Colonic mucosa (tissue), 4 donors: ENCODE data around the gene CAMK4. TPM values are rescaled to one million over a fixed set of nuclear protein-coding genes. Genes with fewer than 3 reads are reported as not detected.

Experiments
- DNase-seq: peaks from one replicate; pipeline ENCODE4 v3.0.0-alpha.2; 2020
- H3K27ac ChIP-seq: fragments of 200-600 bp; one replicate; pipeline ENCODE4 v1.8.0; 2021
- H3K27me3 ChIP-seq: fragments of 200-600 bp; one replicate; pipeline ENCODE4 v1.8.0; 2021
- H3K36me3 ChIP-seq: fragments of 200-600 bp; one replicate; pipeline ENCODE4 v1.8.0; 2021
- H3K4me1 ChIP-seq: fragments of 200-600 bp; one replicate; pipeline ENCODE4 v1.8.0; 2021; ENCODE audit warnings: mild to moderate bottlenecking
- H3K4me3 ChIP-seq: fragments of 200-600 bp; one replicate; pipeline ENCODE4 v1.8.0; 2021
- H3K9ac ChIP-seq, 2 donors: one replicate each; pipeline ENCODE4 v1.7.0; 2013; ENCODE audit warnings: control low read depth in 2 of 2, low read depth in 2 of 2, low read length in 2 of 2
- H3K9me3 ChIP-seq: fragments of 200-600 bp; one replicate; pipeline ENCODE4 v1.8.0; 2021
- CTCF ChIP-seq: fragments of 200-600 bp; IDR thresholded peaks from one replicate; pipeline ENCODE4 v1.8.0; 2022; ENCODE audit warnings: antibody characterized with exemption, mild to moderate bottlenecking
- intact Hi-C: fragments of 100-400 bp; cut with DNase I; formaldehyde crosslinking; loops from one replicate; pipeline ENCODE4 v1.14.1; 2022
- total RNA-seq, 2 donors: library from RNA; stranded (reverse); fragmentation: NEBNext Ultra II Directional in 1 of 2; extraction: Animal tissue kit (Norgen Biotek cat#: 25700) in 1 of 2; gene quantifications; one replicate each; pipeline ENCODE4 v1.2.1, GENCODE V29; 2021
- donor health status: healthy.
- donor health status: DM: no; HTN: no; CAD: no.
- donor health status: DM: no; HTN: no; CAD: no.

The CAMK4 gene
- total RNA-seq, 2 donors from 2014 or later: 2.4 to 2.9 TPM

GRCh38 chr5:111494355-111494999 is 270.3 kb downstream of the CAMK4 start:
- no peaks in the 10 kb centered on the region for H3K9me3 ChIP-seq
- no peak for TF ChIP-seq CTCF
- no peak overlapping the region for H3K4me3 ChIP-seq
- no peak overlapping the region for H3K9ac ChIP-seq
- H3K27ac ChIP-seq: no peak overlapping the region
- intact Hi-C loops: no loop called here
- H3K4me1 ChIP-seq: no peaks in the 10 kb centered on the region
- peaks cover 3% of the 10 kb centered on the region for H3K36me3 ChIP-seq
- no peak for DNase-seq
- no peaks in the 10 kb centered on the region for H3K27me3 ChIP-seq

DNA sequence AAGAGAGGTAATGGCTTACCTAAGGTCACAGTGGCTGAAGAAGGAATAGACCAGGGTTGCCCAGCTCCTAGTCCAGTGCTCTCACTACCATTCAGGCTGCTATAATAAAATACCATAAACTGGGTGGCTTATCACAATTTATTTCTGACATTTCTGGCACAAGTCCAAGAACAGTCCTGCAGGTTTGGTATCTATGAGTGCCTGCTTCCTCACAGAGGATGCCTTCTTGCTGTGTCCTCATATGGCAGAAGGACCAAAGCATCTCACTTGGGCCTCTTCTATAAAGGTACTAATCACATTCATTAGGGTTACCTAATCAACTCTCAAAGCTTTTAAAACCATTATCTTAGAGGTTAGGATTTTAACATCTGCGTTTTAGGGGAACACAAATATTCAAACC is 271.0 kb downstream of the CAMK4 start:
- no peak for DNase-seq
- no peak overlapping the region for H3K27ac ChIP-seq
- no peak overlapping the region for H3K9ac ChIP-seq
- no peak overlapping the region for H3K4me3 ChIP-seq
- intact Hi-C loops: no loop called here
- no peaks in the 10 kb centered on the region for H3K9me3 ChIP-seq
- H3K36me3 ChIP-seq: peaks cover 5% of the 10 kb centered on the region
- TF ChIP-seq CTCF: no peak
- H3K4me1 ChIP-seq: no peaks in the 10 kb centered on the region
- H3K27me3 ChIP-seq: no peaks in the 10 kb centered on the region

GRCh38 chr5:111498346-111498745 is 274.2 kb downstream of the CAMK4 start:
- Histone ChIP-seq H3K4me1 (no peaks in the 10 kb centered on the region), H3K27me3 (no peaks in the 10 kb centered on the region), H3K9me3 (no peaks in the 10 kb centered on the region), H3K27ac (no peak overlapping the region), H3K4me3 (no peak overlapping the region), H3K36me3 (peaks cover 5% of the 10 kb centered on the region), H3K9ac (no peak overlapping the region)
- intact Hi-C loops: no loop called here
- no peak for DNase-seq
- TF ChIP-seq CTCF: no peak

GRCh38 chr5:111502956-111503355 is 278.8 kb downstream of the CAMK4 start:
- Histone ChIP-seq H3K9ac (no peak overlapping the region), H3K27ac (no peak overlapping the region), H3K4me1 (no peaks in the 10 kb centered on the region)

DNA sequence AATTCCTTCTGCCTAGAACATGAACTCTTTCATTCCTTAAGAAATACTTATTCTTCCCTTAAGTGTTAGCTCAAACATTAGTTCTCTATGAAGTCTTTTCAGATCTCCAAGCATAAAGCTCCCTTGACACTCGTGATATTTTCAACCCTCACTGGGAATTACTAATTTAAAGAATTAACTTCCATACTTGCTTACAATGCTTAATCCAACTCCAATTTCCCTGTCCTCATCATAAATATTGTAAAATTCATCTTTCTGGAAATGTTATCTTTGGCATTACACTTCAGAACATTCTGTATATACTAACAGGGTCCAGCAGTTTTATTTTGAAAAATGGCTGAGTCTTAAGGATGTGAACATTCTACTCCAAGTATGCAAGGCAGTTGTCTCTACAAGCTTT is 280.9 kb downstream of the CAMK4 start:
- no peak for TF ChIP-seq CTCF
- H3K9me3 ChIP-seq: no peaks in the 10 kb centered on the region
- no peak overlapping the region for H3K9ac ChIP-seq
- H3K4me3 ChIP-seq: no peak overlapping the region
- H3K36me3 ChIP-seq: no peaks in the 10 kb centered on the region
- intact Hi-C loops: no loop called here
- H3K27me3 ChIP-seq: no peaks in the 10 kb centered on the region
- H3K27ac ChIP-seq: no peak overlapping the region
- no peaks in the 10 kb centered on the region for H3K4me1 ChIP-seq
- no peak for DNase-seq

More at GRCh38 chr5:111502956-111503355, 278.8 kb downstream of the CAMK4 start:
- no peak for DNase-seq
- Histone ChIP-seq H3K4me3 (no peak overlapping the region), H3K9me3 (no peaks in the 10 kb centered on the region), H3K36me3 (peaks cover 5% of the 10 kb centered on the region), H3K27me3 (no peaks in the 10 kb centered on the region)
- TF ChIP-seq CTCF: no peak
- intact Hi-C loops: no loop called here
